GM12891 (cell line): ENCODE measurements around the gene PKD2L2.

Experiments used
- PAX5 ChIP-seq: IDR thresholded peaks from 2 replicates; pipeline ENCODE4 v1.6.1; 2011; ENCODE audit warnings: low read length, moderate library complexity, mild to moderate bottlenecking; ENCODE audit not compliant: insufficient read depth, severe bottlenecking
- POLR2A ChIP-seq: IDR thresholded peaks from 2 replicates; pipeline ENCODE4 v1.6.1; 2011; ENCODE audit warnings: low read depth, low read length, control low read depth
- POLR2AphosphoS5 ChIP-seq: IDR thresholded peaks from 2 replicates; pipeline ENCODE4 v1.6.1; 2011; ENCODE audit warnings: low read depth, low read length, control low read depth
- SPI1 ChIP-seq: IDR thresholded peaks from 2 replicates; pipeline ENCODE4 v1.6.1; 2011; ENCODE audit warnings: low read depth, low read length, control low read depth
- TAF1 ChIP-seq: IDR thresholded peaks from 2 replicates; pipeline ENCODE4 v1.6.1; 2011; ENCODE audit warnings: low read depth, low read length, control low read depth

- TF ChIP-seq POLR2AphosphoS5 (no peak), POLR2A (no peak), SPI1 (no peak), TAF1 (no peak), PAX5 (no peak)
These were observed 70.2 kb downstream of the PKD2L2 start for GRCh38 chr5:137959488-137959887.
